Psoas muscle (tissue), 8 donors: ENCODE results near the gene SAMD4B. TPM values are rescaled to one million over a fixed set of nuclear protein-coding genes. Genes with fewer than 3 reads are reported as not detected.

ENCODE experiments used
- ATAC-seq, 4 donors: fragments of 200-7000 bp; cut with Tn5 transposase; one replicate each; pipeline ENCODE4 v1.9.1; 2020; ENCODE audit warnings: moderate library complexity in 3 of 4, mild to moderate bottlenecking in 2 of 4
- DNase-seq, 2 donors: peaks; one replicate each; pipeline ENCODE4 v3.0.0-alpha.2; 2020
- H3K27ac ChIP-seq: fragments of 200-600 bp; one replicate; pipeline ENCODE4 v1.8.0; 2022
- H3K27me3 ChIP-seq, 3 donors: fragments of 200-600 bp in 1 of 3; one replicate each; pipeline versions ENCODE4 v1.6.1 to v1.8.0; 2013 to 2022; ENCODE audit warnings: low read length in 2 of 3, mild to moderate bottlenecking in 2 of 3, moderate library complexity in 1 of 3; ENCODE audit not compliant: insufficient read depth in 3 of 3
- H3K36me3 ChIP-seq, 2 donors: fragments of 200-600 bp in 1 of 2; one replicate each; pipeline versions ENCODE4 v1.6.1 to v1.8.0; 2013 to 2022; ENCODE audit warnings: low read depth in 1 of 2, mild to moderate bottlenecking in 1 of 2, moderate library complexity in 1 of 2; ENCODE audit not compliant: insufficient read depth in 1 of 2
- H3K4me1 ChIP-seq: fragments of 200-600 bp; one replicate; pipeline ENCODE4 v1.8.0; 2022
- H3K4me3 ChIP-seq: fragments of 200-600 bp; one replicate; pipeline ENCODE4 v1.8.0; 2022; ENCODE audit warnings: mild to moderate bottlenecking
- H3K9me3 ChIP-seq: fragments of 200-600 bp; one replicate; pipeline ENCODE4 v1.8.0; 2022
- CTCF ChIP-seq: fragments of 200-600 bp; IDR thresholded peaks from one replicate; pipeline ENCODE4 v1.8.0; 2022; ENCODE audit warnings: antibody characterized with exemption
- WGBS, 3 donors: extraction: QIAGEN DNeasy Blood & Tissue Kit; methylation state at CpG; one replicate each; pipeline versions ENCODE4 v1.1.6 to v1.1.7; 2013; 5-methylcytosine and 5-hydroxymethylcytosine counted together
- intact Hi-C, 2 donors: fragments of 100-400 bp; cut with DNase I; formaldehyde crosslinking; loops; one replicate each; pipeline versions ENCODE4 v1.11.0 to v1.14.2; 2022
- polyA plus RNA-seq, 3 donors: library from polyadenylated mRNA; stranded (reverse); fragments of 200-250 nt; gene quantifications; one replicate each; pipeline ENCODE4 v1.2.3, GENCODE V29; 2013
- total RNA-seq, 4 donors: library from RNA; stranded (reverse); fragmentation: NEBNext Ultra II Directional in 2 of 4; extraction: Animal tissue kit (Norgen Biotek cat#: 25700) in 2 of 4; gene quantifications; one replicate each; pipeline versions ENCODE4 v1.2.1 to v1.2.4, GENCODE V29; 2021 to 2023
- donor health status: healthy with polysubstance abuse.
- donor health status: DM: no; HTN: no; CAD: no; lungs with moderate emphysema.
- donor health status: Bipolar disorder and iron deficiency.
- donor health status: healthy.
- donor health status: DM: yes; HTN: yes; CAD: no.
- donor health status: DM: no; HTN: no; CAD: no.
- donor health status: DM: no; HTN: no; CAD: no.
- donor health status: DM: yes; HTN: yes; CAD: no.

The SAMD4B gene
- total and polyA plus RNA-seq, 7 donors = 34.7 to 97.5 (median 58.4) TPM

GRCh38 chr19:39386557-39386956 lies 44.3 kb downstream of the SAMD4B start:
- WGBS, 3 donors = 82 to 86% (median 85%) methylated on average over 7 of the region's 7 CpGs
- DNase-seq (no peak), ATAC-seq (no peak)
- Histone ChIP-seq H3K9me3 (no peaks in the 10 kb centered on the region), H3K4me3 (no peak overlapping the region), H3K4me1 (peaks cover 7% of the 10 kb centered on the region), H3K27me3 (no peaks in the 10 kb centered on the region), H3K36me3 (peaks cover 3 to 85% of the 10 kb centered on the region in 2 donors), H3K27ac (no peak overlapping the region)
- intact Hi-C loops = no loop called here
- TF ChIP-seq CTCF = no peak

- ATAC-seq (no peak), DNase-seq (peak in 1 of 2 donors; percentile 8)
- no peaks in the 10 kb centered on the region for H3K27me3 ChIP-seq
- H3K4me3 ChIP-seq = no peak overlapping the region
- no peaks in the 10 kb centered on the region for H3K9me3 ChIP-seq
- H3K27ac ChIP-seq = no peak overlapping the region
- no peak for TF ChIP-seq CTCF
- intact Hi-C loops = no loop called here
- peaks cover 18% of the 10 kb centered on the region for H3K4me1 ChIP-seq
- peaks cover 0 to 70% of the 10 kb centered on the region in 2 donors for H3K36me3 ChIP-seq
- 77 to 91% (median 77%) methylated on average over 5 of the region's 5 CpGs for WGBS, 3 donors
These were observed 46.4 kb downstream of the SAMD4B start for GRCh38 chr19:39388657-39389056.

GRCh38 chr19:39389631-39390414 lies 47.6 kb downstream of the SAMD4B start:
- peaks cover 0 to 70% of the 10 kb centered on the region in 2 donors for H3K36me3 ChIP-seq
- DNase-seq = peak in 1 of 2 donors; percentile 51
- WGBS, 3 donors = 67 to 75% (median 67%) methylated on average over 13 of the region's 13 CpGs

DNA sequence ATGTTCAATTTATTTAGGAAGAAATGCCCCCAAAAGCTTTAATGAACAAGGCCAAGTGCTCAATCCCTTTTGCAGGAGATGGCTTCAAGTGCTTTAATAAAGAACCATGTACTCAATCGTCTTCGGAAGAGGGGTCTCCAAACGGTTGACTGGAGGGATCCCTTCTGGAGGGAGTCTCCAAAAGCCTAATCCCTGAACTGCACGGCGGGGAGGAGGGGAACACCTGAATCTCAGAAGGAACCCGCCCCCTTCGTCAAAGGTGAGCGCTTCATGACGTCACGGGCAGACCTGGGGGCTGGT lies 48.2 kb downstream of the SAMD4B start:
- TF ChIP-seq CTCF = no peak
- H3K4me1 ChIP-seq = peaks cover 18% of the 10 kb centered on the region
- no peaks in the 10 kb centered on the region for H3K9me3 ChIP-seq
- H3K27ac ChIP-seq = peak overlapping the region; percentile 89
- 0 to 1% (median 0%) methylated on average over 8 to 10 of the region's 10 CpGs for whole genome bisulfite sequencing, 3 donors
- H3K27me3 ChIP-seq = no peaks in the 10 kb centered on the region
- H3K36me3 ChIP-seq = peaks cover 0 to 70% of the 10 kb centered on the region in 2 donors
- H3K4me3 ChIP-seq = peak overlapping the region; percentile 77
- intact Hi-C loops = loop anchor here (2.0 to 5.0 kb wide), 2 partner anchors 44 to 48 kb away; partner anchors contain the start of genes RPS16 (in 1 of the 2) and SAMD4B (in 1 of the 2)
- ATAC-seq (no peak), DNase-seq (no peak)

More at GRCh38 chr19:39389631-39390414, 47.6 kb downstream of the SAMD4B start:
- H3K27me3 ChIP-seq = no peaks in the 10 kb centered on the region
- peaks cover 18% of the 10 kb centered on the region for H3K4me1 ChIP-seq
- TF ChIP-seq CTCF = no peak
- peak overlapping the region; percentile 77 for H3K4me3 ChIP-seq
- intact Hi-C loops = loop anchor here (2.0 to 5.0 kb wide), 2 partner anchors 45 to 48 kb away; partner anchors contain the start of genes RPS16 (in 1 of the 2) and SAMD4B (in 1 of the 2)
- peak overlapping the region; percentile 89 for H3K27ac ChIP-seq
- no peaks in the 10 kb centered on the region for H3K9me3 ChIP-seq
- no peak for ATAC-seq
